Gastroesophageal sphincter (tissue), 4 donors: ENCODE data around the gene KLHL2. TPM values are rescaled to one million over a fixed set of nuclear protein-coding genes. Genes with fewer than 3 reads are reported as not detected.
A peak's percentile ranks its signal among the peaks of the same experiment; 100 is the strongest.

Source experiments
- ATAC-seq: fragments of 150-250 bp; one replicate; pipeline ENCODE4 v1.9.1; 2016; ENCODE audit warnings: mild to moderate bottlenecking, moderate library complexity
- H3K27ac ChIP-seq, 4 donors: fragments of 200-600 bp; sonication (generic) in 3 of 4; 1 replicate in 3 of 4; 2 replicates in 1 of 4; pipeline ENCODE4 v1.5.1; 2016 to 2019
- H3K27me3 ChIP-seq: fragments of 200-600 bp; sonication (generic); one replicate; pipeline ENCODE4 v1.5.1; 2019
- H3K36me3 ChIP-seq, 2 donors: fragments of 200-600 bp; sonication (generic); one replicate each; pipeline ENCODE4 v1.5.1; 2019; ENCODE audit warnings: control low read depth in 1 of 2
- H3K4me1 ChIP-seq, 3 donors: fragments of 200-600 bp; sonication (generic); 1 replicate in 2 of 3; 2 replicates in 1 of 3; pipeline ENCODE4 v1.5.1; 2016 to 2019; ENCODE audit warnings: control low read depth in 2 of 3
- H3K4me3 ChIP-seq, 2 donors: fragments of 200-600 bp; sonication (generic); one replicate each; pipeline ENCODE4 v1.5.1; 2019; ENCODE audit warnings: mild to moderate bottlenecking in 1 of 2, moderate library complexity in 1 of 2
- H3K9me3 ChIP-seq, 3 donors: fragments of 200-600 bp; sonication (generic); one replicate each; pipeline ENCODE4 v1.5.1; 2017 to 2019; ENCODE audit warnings: control low read depth in 2 of 3
- CTCF ChIP-seq, 4 experiments: fragments of 200-600 bp in 2 of 4; fragments of 450-650 bp in 2 of 4; sonication (generic) in 1 of 4; IDR thresholded peaks; one replicate each; pipeline ENCODE4 v1.5.1; 2017 to 2019; ENCODE audit warnings: antibody characterized with exemption in 4 of 4, mild to moderate bottlenecking in 2 of 4, moderate library complexity in 2 of 4
- EP300 ChIP-seq: sonication (generic); formaldehyde crosslinking; IDR thresholded peaks from one replicate; pipeline ENCODE4 v1.6.1; 2017; ENCODE audit warnings: antibody characterized with exemption, mild to moderate bottlenecking
- POLR2A ChIP-seq, 2 donors: fragments of 450-650 bp; IDR thresholded peaks; one replicate each; pipeline ENCODE4 v1.6.1; 2017; ENCODE audit warnings: antibody characterized with exemption in 2 of 2, mild to moderate bottlenecking in 2 of 2, moderate library complexity in 1 of 2
- POLR2AphosphoS5 ChIP-seq: sonication (generic); formaldehyde crosslinking; IDR thresholded peaks from one replicate; pipeline ENCODE4 v1.6.1; 2017; ENCODE audit warnings: antibody characterized with exemption
- WGBS, 2 donors: methylation state at CpG; one replicate each; pipeline ENCODE4 v1.1.5; 2018; ENCODE audit warnings: low coverage in 1 of 2; 5-methylcytosine and 5-hydroxymethylcytosine counted together
- total RNA-seq, 4 donors: library from RNA; depleted of rRNA; stranded (reverse); fragments of >200 nt; gene quantifications; one replicate each; pipeline ENCODE4 v1.1.0, GENCODE V29; 2016

Gene KLHL2
- total RNA-seq, 4 donors from 2014 or later, result 25.0 to 35.1 (median 31.1) TPM

DNA sequence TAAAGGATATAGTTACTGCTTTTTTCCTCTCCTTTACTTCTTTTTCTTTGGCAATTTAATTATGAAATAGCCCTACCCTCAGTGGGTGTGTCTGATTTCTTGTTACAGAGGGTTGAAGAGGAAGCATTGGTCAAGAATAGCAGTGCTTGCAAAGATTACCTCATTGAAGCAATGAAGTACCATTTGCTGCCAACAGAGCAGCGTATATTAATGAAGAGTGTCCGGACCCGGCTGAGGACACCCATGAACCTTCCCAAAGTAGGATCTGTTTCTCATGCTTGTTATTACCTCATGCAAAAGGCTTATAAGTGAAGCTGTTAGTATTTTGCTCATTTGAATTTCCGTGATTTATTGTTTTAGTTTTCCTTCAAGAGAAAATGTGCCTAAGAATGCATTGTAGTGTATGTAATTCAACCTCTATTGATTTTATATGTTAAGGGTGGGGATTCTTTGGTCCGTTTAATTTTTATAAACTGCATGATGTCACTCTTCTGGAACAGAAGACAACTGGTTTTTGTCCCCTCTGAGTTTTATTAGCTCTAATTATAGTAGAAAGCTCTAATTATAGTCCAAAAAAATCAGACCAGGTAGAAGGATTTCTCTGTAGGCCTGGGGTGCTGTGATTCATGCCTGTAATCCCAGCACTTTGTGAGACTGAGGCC lies 92.2 kb downstream of the KLHL2 start:
- Histone ChIP-seq H3K27me3 (no peaks in the 10 kb centered on the region), H3K27ac (no peak overlapping the region), H3K4me3 (no peak overlapping the region), H3K9me3 (no peaks in the 10 kb centered on the region), H3K4me1 (peaks cover 0 to 14% (median 4%) of the 10 kb centered on the region in 3 donors), H3K36me3 (peaks cover 0 to 27% of the 10 kb centered on the region in 2 donors)
- TF ChIP-seq EP300, result no peak
- no peak for TF ChIP-seq POLR2A (IDR thresholded peaks at IDR 0.05)
- TF ChIP-seq CTCF (IDR thresholded peaks at IDR 0.05), result no peak
- TF ChIP-seq POLR2AphosphoS5, result no peak
- ATAC-seq, result no peak
- 85% methylated on average over 4 to 5 of the region's 5 CpGs for WGBS, 2 donors

GRCh38 chr4:165301833-165302232 lies 94.5 kb downstream of the KLHL2 start:
- H3K4me1 ChIP-seq, result peaks cover 0 to 14% (median 4%) of the 10 kb centered on the region in 3 donors
- peak overlapping the region; percentile 31 to 36 for H3K4me3 ChIP-seq
- WGBS, 2 donors, result 4 to 6% methylated on average over 1 of the region's 1 CpG
- H3K27ac ChIP-seq, result peak overlapping the region in 2 of 4 donors; percentile 34 to 49
- no peaks in the 10 kb centered on the region for H3K9me3 ChIP-seq
- H3K27me3 ChIP-seq, result no peaks in the 10 kb centered on the region
- TF ChIP-seq POLR2A (IDR thresholded peaks at IDR 0.05) (no peak), POLR2AphosphoS5 (no peak), EP300 (no peak), CTCF (IDR thresholded peaks at IDR 0.05) (no peak)
- peaks cover 0 to 22% of the 10 kb centered on the region in 2 donors for H3K36me3 ChIP-seq
- ATAC-seq, result no peak

- ATAC-seq, result no peak
- H3K27ac ChIP-seq, result no peak overlapping the region
- no peak overlapping the region for H3K4me3 ChIP-seq
- H3K27me3 ChIP-seq, result no peaks in the 10 kb centered on the region
- TF ChIP-seq POLR2AphosphoS5, result no peak
- no peak for TF ChIP-seq CTCF (IDR thresholded peaks at IDR 0.05)
- TF ChIP-seq EP300, result no peak
- no peak for TF ChIP-seq POLR2A (IDR thresholded peaks at IDR 0.05)
- WGBS, 2 donors, result 95 to 100% methylated on average over 1 of the region's 1 CpG
- peaks cover 0 to 20% of the 10 kb centered on the region in 2 donors for H3K36me3 ChIP-seq
- no peaks in the 10 kb centered on the region for H3K9me3 ChIP-seq
- peaks cover 0 to 14% (median 4%) of the 10 kb centered on the region in 3 donors for H3K4me1 ChIP-seq
These were observed 95.3 kb downstream of the KLHL2 start for GRCh38 chr4:165302658-165303057.

- TF ChIP-seq CTCF (IDR thresholded peaks at IDR 0.05) (no peak), POLR2A (IDR thresholded peaks at IDR 0.05) (no peak)
- Histone ChIP-seq H3K4me1 (no peaks in the 10 kb centered on the region), H3K4me3 (no peak overlapping the region), H3K36me3 (peaks cover 0 to 33% of the 10 kb centered on the region in 2 donors), H3K27me3 (no peaks in the 10 kb centered on the region), H3K9me3 (no peaks in the 10 kb centered on the region), H3K27ac (no peak overlapping the region)
- WGBS, 2 donors, result 82% methylated on average over 1 of the region's 1 CpG; no CpG with 5 or more reads in 1 of the 2 donors
- no peak for ATAC-seq
These were observed 100.8 kb downstream of the KLHL2 start for GRCh38 chr4:165308166-165308565.

DNA sequence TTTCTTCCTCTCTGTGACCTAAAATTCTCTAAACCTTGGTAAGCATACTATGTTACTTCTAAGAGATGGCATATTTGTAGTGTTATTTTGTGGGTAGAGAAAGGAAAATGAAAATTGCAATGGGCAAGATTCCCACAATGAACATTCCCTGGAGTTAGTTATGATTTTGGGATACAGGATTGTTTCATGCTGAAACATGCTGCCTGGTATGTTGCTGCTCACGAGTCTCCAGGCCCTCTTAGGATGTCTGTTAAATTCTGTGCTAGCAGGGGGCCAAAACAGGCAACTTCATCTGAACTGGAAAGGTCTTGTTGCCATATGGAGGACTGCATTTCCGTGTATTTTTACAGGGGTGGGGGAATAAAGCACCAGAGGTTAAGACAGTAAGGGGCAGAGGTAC lies 101.2 kb downstream of the KLHL2 start:
- WGBS, 2 donors, result 78 to 94% methylated on average over 2 of the region's 2 CpGs
- no peaks in the 10 kb centered on the region for H3K9me3 ChIP-seq
- no peak for ATAC-seq
- H3K27me3 ChIP-seq, result no peaks in the 10 kb centered on the region
- peaks cover 0 to 35% of the 10 kb centered on the region in 2 donors for H3K36me3 ChIP-seq
- no peak overlapping the region for H3K27ac ChIP-seq
- TF ChIP-seq CTCF (IDR thresholded peaks at IDR 0.05) (no peak), POLR2AphosphoS5 (no peak), EP300 (no peak), POLR2A (IDR thresholded peaks at IDR 0.05) (no peak)
- no peaks in the 10 kb centered on the region for H3K4me1 ChIP-seq
- H3K4me3 ChIP-seq, result no peak overlapping the region
